Retina (tissue), 1 donor: ENCODE data around the gene DPF1.
"Not testable (repeated sequence)": the region's sequence is repeated elsewhere in the genome, so short reads cannot be mapped to it uniquely, and the experiment has no call there.

Experiments
- DNase-seq: peaks from one replicate; pipeline ENCODE4 v3.0.0-alpha.2; 2016

The DPF1 gene

DNA sequence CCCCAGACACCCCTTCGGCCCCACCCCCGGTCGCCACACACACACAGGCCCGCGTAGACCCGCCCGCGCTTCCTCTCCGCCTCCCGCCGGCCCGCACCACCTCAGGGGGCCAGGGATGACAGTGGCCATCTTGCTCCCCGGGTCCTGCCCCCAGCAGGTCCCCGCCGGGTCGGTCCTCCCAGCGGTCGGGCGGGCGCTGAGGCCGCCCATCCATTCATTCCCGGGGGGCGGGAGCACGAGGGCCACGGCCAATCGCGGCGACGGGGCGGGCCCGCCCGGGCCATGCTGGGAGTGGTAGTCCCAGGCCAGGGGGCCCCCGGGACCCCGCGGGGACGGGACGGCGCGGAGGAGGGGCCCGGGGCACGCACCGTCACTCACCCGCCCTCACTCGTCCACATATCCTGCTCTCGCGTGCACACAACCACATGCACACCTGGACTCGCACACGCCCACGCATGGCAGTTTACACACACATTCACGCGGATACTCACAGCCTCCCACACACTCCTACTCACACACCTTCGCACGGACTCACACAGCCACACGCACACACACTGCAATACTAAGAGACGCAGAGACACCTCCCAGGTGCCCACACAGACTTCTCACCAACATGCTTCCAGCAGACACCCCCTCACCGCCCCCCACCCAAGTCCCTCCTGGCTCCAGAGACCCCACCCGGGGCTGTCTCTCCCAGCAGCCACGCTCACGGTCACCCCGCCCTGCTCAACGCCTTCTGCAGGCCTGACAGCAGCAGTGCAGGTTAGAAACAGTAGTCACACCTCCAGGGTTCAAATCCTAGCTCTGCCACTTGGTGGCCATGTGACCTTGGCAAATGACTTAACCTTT, at the start of gene DPF1:
Gene DPF1 (minus strand): TSS at position 209 of the 849 bp plus-strand sequence. CDS start 80 bp downstream, at position 129.
- peak; percentile 81 for DNase-seq

- DNase-seq: no peak
Measured at GRCh38 chr19:38273499-38273898, 49.5 kb upstream of the DPF1 start.

DNA sequence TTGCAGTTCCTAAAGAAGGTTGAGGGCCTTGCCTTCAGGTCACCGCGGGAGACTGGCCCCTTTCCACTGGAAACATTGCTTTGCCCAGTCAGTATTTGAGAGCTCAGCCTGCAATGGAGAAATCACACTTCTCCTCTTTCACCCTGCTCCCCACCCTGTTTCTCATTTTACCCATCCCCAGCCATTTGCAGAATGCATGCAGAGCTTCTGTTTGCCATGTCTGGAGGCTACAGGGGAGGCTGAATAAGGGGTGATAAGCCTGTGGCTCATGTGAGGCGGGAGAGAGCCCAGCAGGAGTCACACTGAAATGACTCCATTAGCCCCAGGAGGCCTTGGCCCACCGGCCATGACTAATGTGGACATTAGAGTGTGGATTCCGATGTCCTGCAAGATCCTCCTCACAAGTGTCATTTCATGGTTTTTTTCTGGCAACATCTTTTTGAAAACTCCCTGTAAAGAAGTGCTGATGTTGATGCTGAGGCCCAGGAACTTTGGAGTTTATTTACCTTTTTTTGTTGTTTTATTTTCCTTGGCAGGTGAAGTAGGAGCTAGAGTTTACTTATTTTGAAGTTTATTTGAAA, 46.7 kb upstream of the DPF1 start:
- DNase-seq: no peak

DNA sequence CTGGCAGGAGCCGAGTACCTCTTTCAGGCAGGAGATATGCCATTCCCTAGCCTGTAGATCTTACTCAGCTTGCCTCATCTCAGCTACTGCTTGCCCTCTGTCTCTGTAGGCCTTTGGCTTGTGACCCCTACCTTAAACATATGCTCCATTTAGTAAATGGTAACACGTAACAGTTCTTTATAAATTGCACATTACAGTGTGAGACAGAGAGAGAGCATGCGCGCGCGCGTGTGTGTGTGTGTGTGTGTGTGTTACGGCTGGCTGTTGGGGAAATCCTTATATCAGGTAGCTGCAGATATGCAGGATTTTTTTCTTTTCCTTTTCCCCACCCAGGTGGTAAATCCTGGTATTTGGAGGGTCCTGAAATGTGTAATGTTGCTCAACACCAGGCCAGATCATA, 44.5 kb upstream of the DPF1 start:
- DNase-seq: no peak

DNA sequence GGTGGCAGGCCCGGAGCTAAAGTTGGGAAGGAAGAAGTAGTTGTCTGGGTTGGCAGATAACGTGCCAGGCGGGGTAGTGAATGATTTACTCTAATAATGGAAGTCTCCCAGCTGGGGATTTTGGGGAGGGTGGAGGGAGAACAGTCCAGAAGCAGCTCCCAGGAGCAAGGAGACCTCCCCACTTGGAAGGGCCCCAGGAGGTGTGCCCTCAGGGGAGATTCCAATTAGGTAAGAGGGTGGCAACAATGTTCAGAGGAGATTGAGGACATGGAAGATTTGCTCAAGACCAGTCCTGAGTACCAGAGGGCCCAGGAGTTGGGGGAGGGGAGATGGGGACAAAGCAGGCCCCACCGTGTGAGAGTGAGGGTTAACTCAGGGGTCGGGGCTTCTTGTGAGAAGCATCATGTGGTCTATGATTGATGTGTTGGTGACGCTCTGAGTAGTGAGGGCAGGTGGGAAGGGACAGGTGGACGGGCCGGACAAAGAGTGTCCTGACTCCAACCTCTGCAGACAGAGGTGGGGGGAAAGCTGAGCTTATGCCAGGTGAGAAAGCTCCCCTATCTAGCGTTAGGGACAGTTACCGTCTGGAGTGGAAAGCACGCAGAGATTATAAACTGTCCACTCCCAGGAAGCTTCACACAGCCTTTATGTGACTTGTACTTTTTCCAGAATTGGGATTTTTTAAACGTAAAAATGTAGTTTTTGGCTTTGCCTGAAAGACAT, 43.9 kb upstream of the DPF1 start:
- DNase-seq: no peak

GRCh38 chr19:38266981-38267597, 43.1 kb upstream of the DPF1 start:
- DNase-seq: no peak

- no peak for DNase-seq
Measured at GRCh38 chr19:38265921-38266429, 42.0 kb upstream of the DPF1 start.

DNA sequence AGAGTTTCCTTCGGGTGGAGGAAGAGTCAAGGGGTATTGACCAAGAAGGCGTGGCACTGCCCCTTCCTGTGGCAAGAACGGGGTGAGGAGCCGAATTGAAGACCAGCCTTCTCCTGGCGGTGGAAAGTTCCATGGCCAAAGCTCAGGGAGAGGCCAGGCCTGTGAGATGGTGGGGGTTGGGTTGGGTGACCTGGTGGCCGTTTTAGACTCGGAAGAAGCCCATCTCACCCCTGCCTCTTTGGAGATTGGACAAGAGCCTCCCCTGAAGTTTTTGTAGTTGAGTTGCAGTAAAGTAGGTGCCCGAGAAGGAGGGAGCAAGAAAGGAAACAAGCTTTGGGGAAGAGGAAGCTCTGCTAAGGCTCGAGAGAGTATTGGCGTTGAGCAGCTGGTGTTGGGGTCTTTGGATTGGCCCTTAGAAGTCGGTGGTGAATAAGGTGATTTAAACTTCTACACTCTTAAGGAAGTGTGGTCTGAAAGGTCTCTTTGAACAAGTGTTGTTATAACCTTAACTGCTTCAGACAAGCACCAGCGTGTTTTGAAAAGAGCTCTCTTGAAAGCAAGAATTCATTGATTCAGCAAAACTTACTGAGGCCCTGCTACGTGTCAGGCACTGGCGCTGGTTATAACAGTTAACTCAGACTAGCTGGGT, 41.3 kb upstream of the DPF1 start:
- DNase-seq: no peak

- DNase-seq: peak; percentile 88
Measured at GRCh38 chr19:38264486-38265212, 40.6 kb upstream of the DPF1 start, which contains the start of gene SPINT2. TSS of gene SPINT2 (plus strand) at chr19:38264573. CDS start at chr19:38264893, 320 bp downstream.

DNA sequence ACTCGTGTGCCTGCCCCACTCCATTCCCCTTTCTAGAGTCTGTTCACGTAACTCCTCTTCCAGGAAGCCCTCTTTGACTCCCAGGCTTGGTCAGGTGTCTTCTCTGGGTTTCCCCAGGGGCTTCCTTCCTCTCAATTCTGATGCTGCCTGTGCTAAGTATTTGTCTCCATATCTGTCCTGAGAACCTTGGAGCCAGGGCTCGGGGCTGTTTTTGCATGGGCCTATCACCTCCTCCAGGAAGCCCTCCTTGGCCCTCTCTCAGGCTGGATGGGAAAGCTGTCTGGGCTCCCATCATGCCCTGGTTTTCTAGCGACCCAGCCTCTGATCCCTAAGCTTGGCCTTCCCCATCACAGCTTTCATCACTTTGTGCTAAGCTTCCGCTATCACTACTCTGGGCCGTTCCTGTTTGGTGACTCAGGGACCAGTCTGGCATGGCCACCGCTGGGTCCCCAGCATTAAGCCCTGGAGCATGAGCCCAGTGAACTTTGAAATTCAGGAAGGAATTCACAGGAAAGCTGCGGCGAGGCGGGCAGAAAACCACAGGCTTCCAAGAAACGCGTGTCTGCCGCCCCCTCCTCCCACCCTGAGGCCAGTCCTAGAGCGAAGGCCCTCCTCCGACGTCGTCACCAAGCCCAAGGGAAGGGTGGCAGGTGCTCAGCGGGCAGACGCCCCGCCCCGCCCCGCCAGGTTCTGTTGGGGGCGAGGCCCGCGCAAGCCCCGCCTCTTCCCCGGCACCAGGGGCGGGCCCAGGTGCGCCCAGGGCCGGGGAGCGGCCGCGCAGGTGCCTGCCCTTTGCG, 39.9 kb upstream of the DPF1 start:
- no peak for DNase-seq

- no peak for DNase-seq
Measured at GRCh38 chr19:38262585-38263268, 38.7 kb upstream of the DPF1 start.

DNA sequence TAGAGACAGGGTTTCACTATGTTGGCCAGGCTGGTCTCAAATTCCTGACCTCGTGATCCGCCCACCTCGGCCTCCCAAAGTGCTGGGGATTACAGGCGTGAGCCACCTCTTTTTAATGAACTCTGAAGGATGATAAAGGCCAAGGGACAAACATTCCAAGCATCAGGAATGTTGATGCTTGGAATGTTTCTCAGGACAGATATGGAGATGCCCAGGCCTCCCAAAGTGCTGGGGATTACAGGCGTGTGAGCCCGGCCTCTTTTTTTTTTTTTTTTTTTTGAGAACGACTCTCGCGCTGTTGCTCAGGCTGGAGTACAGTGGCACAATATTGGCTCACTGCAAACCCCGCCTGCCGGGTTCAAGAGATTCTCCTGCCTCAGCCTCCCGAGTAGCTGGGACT, 37.9 kb upstream of the DPF1 start:
- DNase-seq: not testable (repeated sequence)

GRCh38 chr19:38255383-38256014, 31.5 kb upstream of the DPF1 start:
- DNase-seq: no peak

- no peak for DNase-seq
Measured at GRCh38 chr19:38253788-38254187, 29.8 kb upstream of the DPF1 start.

DNA sequence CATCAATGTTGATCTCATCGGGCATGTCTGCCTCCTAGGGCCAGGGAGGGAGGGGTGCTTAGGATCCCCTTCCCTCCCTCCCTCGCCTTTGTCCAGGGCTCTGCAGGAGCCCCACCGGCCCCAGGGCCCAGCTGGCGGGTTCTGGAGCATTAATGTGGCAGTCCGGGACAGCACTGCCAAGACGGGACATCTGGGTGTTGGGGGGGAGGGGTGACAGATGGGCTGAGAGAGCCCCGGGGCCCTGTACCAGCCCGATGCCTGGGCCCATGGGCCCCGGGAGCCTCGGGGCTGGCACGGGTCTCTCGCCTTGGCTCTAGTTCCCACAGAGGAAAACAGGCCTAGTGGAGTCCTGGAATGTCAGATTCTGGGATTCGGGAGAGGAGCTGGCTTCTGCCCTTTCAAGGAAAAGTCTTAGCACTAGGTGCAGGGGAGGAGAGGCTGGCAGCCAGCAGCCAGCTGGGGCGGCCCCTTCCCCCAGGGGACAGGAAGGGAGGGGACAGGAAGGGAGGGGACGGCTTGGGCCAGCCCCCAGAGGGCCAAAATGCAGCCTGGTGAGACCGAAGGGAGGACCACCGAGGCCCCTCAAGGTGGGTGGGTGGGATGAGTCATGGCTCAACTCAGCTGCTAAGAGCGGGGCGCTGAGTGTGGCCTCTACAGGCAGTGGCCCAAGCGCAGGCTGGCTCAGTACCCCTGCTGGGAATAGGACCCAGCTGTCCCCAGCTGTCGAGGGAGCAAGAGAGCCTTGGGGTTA, 29.1 kb upstream of the DPF1 start:
- DNase-seq: peak; percentile 22

DNA sequence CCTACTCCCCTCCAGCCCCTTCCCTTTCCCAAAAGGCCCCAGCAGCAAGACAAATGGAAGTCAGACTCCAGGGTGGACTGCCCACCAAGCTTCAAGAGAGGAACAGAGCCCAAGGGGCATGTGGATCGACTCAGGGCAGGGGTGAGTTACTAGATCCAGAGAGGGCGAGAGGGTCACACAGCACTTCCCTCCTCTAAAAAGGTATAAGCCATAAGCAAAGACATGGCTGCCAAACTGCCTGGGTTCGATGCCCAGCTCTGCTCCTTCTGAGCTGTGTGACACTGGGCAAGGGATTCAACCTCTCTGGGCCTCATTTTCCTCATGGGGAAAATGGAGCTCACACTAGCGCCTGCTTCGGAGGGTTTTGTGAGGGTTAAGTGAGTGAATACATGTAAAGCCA, 28.4 kb upstream of the DPF1 start:
- no peak for DNase-seq

- no peak for DNase-seq
Measured at GRCh38 chr19:38251564-38252051, 27.6 kb upstream of the DPF1 start.

- peak; percentile 47 for DNase-seq
Measured at GRCh38 chr19:38250821-38251563, 27.0 kb upstream of the DPF1 start.
